Muscle layer of duodenum (tissue), 2 donors: Measurements from ENCODE around the gene LMAN2L.

Experiments
- H3K27ac ChIP-seq: one replicate; pipeline ENCODE4 v1.7.0; 2013; ENCODE audit warnings: mild to moderate bottlenecking, low read length
- H3K27me3 ChIP-seq: one replicate; pipeline ENCODE4 v1.7.0; 2013; ENCODE audit warnings: low read depth, mild to moderate bottlenecking, control low read depth, low read length
- H3K36me3 ChIP-seq, 2 donors: one replicate each; pipeline ENCODE4 v1.7.0; 2013; ENCODE audit warnings: low read length in 2 of 2, control low read depth in 1 of 2, mild to moderate bottlenecking in 1 of 2; ENCODE audit not compliant: insufficient read depth in 2 of 2, control insufficient read depth in 1 of 2
- H3K4me1 ChIP-seq, 2 donors: one replicate each; pipeline ENCODE4 v1.7.0; 2013; ENCODE audit warnings: low read length in 2 of 2, mild to moderate bottlenecking in 2 of 2, control low read depth in 1 of 2, moderate library complexity in 1 of 2; ENCODE audit not compliant: insufficient read depth in 2 of 2, control insufficient read depth in 1 of 2
- H3K4me3 ChIP-seq, 2 donors: one replicate each; pipeline ENCODE4 v1.7.0; 2013; ENCODE audit warnings: low read length in 2 of 2, low read depth in 1 of 2, mild to moderate bottlenecking in 1 of 2
- H3K9me3 ChIP-seq, 2 donors: one replicate each; pipeline ENCODE4 v1.7.0; 2013; ENCODE audit warnings: low read length in 2 of 2, control low read depth in 1 of 2, mild to moderate bottlenecking in 1 of 2; ENCODE audit not compliant: control insufficient read depth in 1 of 2
- donor health status: healthy.

Gene LMAN2L

DNA sequence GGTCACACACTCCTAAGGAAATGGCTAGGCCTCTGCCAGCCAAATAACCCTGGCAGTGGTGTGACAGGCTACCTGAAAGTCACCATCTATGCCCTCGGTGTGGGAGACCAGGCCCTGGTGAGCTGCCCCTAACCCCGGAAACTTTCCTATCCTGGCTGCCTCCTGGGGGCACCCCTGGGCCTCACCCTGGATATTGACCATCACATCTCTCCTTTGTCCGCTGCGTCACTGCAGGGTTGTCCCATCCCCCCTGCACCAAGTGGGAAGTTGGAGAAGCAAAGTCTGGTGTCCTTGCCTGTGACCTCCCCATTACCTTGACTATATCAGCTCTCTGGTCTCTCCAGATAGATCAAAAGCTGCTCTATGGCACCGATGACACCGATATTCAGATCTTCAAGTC is 78.5 kb downstream of the LMAN2L start:
- Histone ChIP-seq H3K4me1 (peaks cover 0 to 4% of the 10 kb centered on the region in 2 donors), H3K27me3 (no peaks in the 10 kb centered on the region), H3K36me3 (no peaks in the 10 kb centered on the region), H3K4me3 (no peak overlapping the region), H3K27ac (no peak overlapping the region), H3K9me3 (peaks cover 0 to 6% of the 10 kb centered on the region in 2 donors)

DNA sequence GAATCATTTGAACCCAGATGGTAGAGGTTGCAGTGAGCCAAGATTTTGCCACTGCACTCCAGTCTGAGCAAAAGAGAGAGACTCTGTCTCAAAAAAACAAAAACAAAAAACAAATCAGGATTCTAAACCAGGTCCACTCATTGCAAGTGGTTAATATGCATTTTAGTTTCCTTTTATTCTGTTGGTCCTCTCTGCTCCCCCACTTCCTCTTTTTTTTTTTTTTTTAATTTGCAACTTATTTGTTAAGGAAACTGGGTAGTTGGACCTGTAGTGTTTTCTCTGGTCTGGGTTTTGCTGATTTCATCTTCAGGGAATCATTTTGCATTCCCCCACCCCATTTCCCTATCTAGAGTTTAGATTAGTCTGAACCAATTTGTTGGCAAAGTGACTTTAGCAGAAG is 83.3 kb downstream of the LMAN2L start:
- H3K27ac ChIP-seq = no peak overlapping the region
- H3K9me3 ChIP-seq = no peaks in the 10 kb centered on the region
- H3K36me3 ChIP-seq = no peaks in the 10 kb centered on the region
- no peaks in the 10 kb centered on the region for H3K27me3 ChIP-seq
- H3K4me1 ChIP-seq = no peaks in the 10 kb centered on the region
- H3K4me3 ChIP-seq = no peak overlapping the region
